IMR-90 (cell line): ENCODE measurements around the gene C9orf152. TPM values are rescaled to one million over a fixed set of nuclear protein-coding genes. Genes with fewer than 3 reads are reported as not detected.

ENCODE experiments used
- ATAC-seq: fragments of 200-7000 bp; cut with Tn5 transposase; 2 replicates; pipeline ENCODE4 v1.9.1; 2020; ENCODE audit warnings: low read depth, mild to moderate bottlenecking, moderate library complexity
- BruUV-seq: library from RNA; stranded (reverse); fragments of 400-500 nt; replicated peaks from 2 replicates; lab custom pipeline; 2021; lab: Mats Ljungman, UMichigan
- CTCF ChIA-PET: fragments of 300-600 bp; formaldehyde crosslinking; extraction: SDS; loops from one replicate; lab custom pipeline; 2021; ENCODE audit warnings: antibody characterized with exemption; lab: Yijun Ruan, JAX
- POLR2A ChIA-PET: fragments of 300-600 bp; sonication (Branson Sonifier 250); formaldehyde crosslinking; loops from one replicate; lab custom pipeline; 2022; ENCODE audit warnings: antibody characterized with exemption; ENCODE audit not compliant: unreplicated experiment; lab: Charles Lee
- DNase-seq: peaks from one replicate; pipeline ENCODE4 v3.0.0; 2013
- H2AFZ ChIP-seq: replicated peaks from 2 replicates; pipeline ENCODE3; 2013; ENCODE audit warnings: low read length, mild to moderate bottlenecking; ENCODE audit not compliant: poor library complexity
- H2AK5ac ChIP-seq: 2 replicates; pipeline ENCODE4 v1.6.1; 2013; ENCODE audit warnings: low read depth, low read length, inconsistent platforms
- H2AK9ac ChIP-seq: replicated peaks from 2 replicates; pipeline ENCODE3; 2013; ENCODE audit warnings: mild to moderate bottlenecking, low read depth, low read length, moderate library complexity; ENCODE audit not compliant: poor library complexity
- H2BK120ac ChIP-seq: 2 replicates; pipeline ENCODE4 v1.6.1; 2013; ENCODE audit warnings: low read depth, low read length, inconsistent platforms
- H2BK15ac ChIP-seq: 3 replicates; pipeline ENCODE4 v1.6.1; 2013; ENCODE audit warnings: low read depth, low read length, inconsistent platforms
- H2BK20ac ChIP-seq: 2 replicates; pipeline ENCODE4 v1.6.1; 2013; ENCODE audit warnings: low read depth, mild to moderate bottlenecking, inconsistent platforms, low read length, moderate library complexity
- H2BK5ac ChIP-seq: 2 replicates; pipeline ENCODE4 v1.6.1; 2013; ENCODE audit warnings: mild to moderate bottlenecking, low read depth, low read length, inconsistent platforms; ENCODE audit not compliant: poor library complexity, severe bottlenecking
- H3K14ac ChIP-seq: replicated peaks from 2 replicates; pipeline ENCODE4 v1.6.1; 2013; ENCODE audit warnings: low read depth, low read length, inconsistent platforms
- H3K18ac ChIP-seq: 2 replicates; pipeline ENCODE4 v1.6.1; 2013; ENCODE audit warnings: low read depth, low read length, control low read depth
- H3K23ac ChIP-seq: 2 replicates; pipeline ENCODE4 v1.6.1; 2013; ENCODE audit warnings: low read depth, low read length, inconsistent platforms
- H3K27ac ChIP-seq: 2 replicates; pipeline ENCODE4 v1.5.1; 2013; ENCODE audit warnings: mild to moderate bottlenecking, control low read depth, low read length; ENCODE audit not compliant: insufficient read depth
- H3K27me3 ChIP-seq: 2 replicates; pipeline ENCODE4 v1.6.1; 2013; ENCODE audit warnings: low read length; ENCODE audit not compliant: control insufficient read depth, insufficient read depth
- H3K36me3 ChIP-seq: 2 replicates; pipeline ENCODE4 v1.6.1; 2013; ENCODE audit warnings: low read length, mixed read lengths; ENCODE audit not compliant: control insufficient read depth, insufficient read depth
- H3K4ac ChIP-seq: 2 replicates; pipeline ENCODE4 v1.6.1; 2013; ENCODE audit warnings: low read depth, low read length, inconsistent platforms
- H3K4me1 ChIP-seq: 2 replicates; pipeline ENCODE4 v1.6.1; 2013; ENCODE audit warnings: low read length, mixed read lengths; ENCODE audit not compliant: control insufficient read depth, insufficient read depth
- H3K4me2 ChIP-seq: 2 replicates; pipeline ENCODE4 v1.6.1; 2013; ENCODE audit warnings: low read depth, mild to moderate bottlenecking, control low read depth, low read length, moderate library complexity
- H3K4me3 ChIP-seq: 2 replicates; pipeline ENCODE4 v1.5.1; 2013; ENCODE audit warnings: low read depth, mild to moderate bottlenecking, control low read depth, low read length, moderate library complexity; ENCODE audit not compliant: insufficient read depth
- H3K56ac ChIP-seq: 2 replicates; pipeline ENCODE4 v1.6.1; 2013; ENCODE audit warnings: low read length, inconsistent platforms; ENCODE audit not compliant: insufficient read depth; ENCODE audit errors: extremely low read depth
- H3K79me1 ChIP-seq, 2 experiments: 2 replicates each; pipeline ENCODE4 v1.6.1; 2013; ENCODE audit warnings: low read length in 2 of 2, inconsistent platforms in 1 of 2, low read depth in 1 of 2
- H3K9ac ChIP-seq: 2 replicates; pipeline ENCODE4 v1.6.1; 2013; ENCODE audit warnings: low read depth, low read length, control low read depth
- H3K9me1 ChIP-seq: 2 replicates; pipeline ENCODE4 v1.6.1; 2013; ENCODE audit warnings: low read length, inconsistent platforms; ENCODE audit not compliant: insufficient read depth
- H3K9me3 ChIP-seq: 2 replicates; pipeline ENCODE4 v1.6.1; 2013; ENCODE audit warnings: low read length; ENCODE audit not compliant: control insufficient read depth, insufficient read depth
- H4K20me1 ChIP-seq: 2 replicates; pipeline ENCODE4 v1.6.1; 2013; ENCODE audit warnings: low read length, inconsistent platforms; ENCODE audit not compliant: insufficient read depth
- H4K5ac ChIP-seq: 2 replicates; pipeline ENCODE4 v1.6.1; 2013; ENCODE audit warnings: mild to moderate bottlenecking, low read depth, low read length, control low read depth
- H4K8ac ChIP-seq, 2 experiments: 2 replicates each; pipeline ENCODE4 v1.6.1; 2013; ENCODE audit warnings: low read depth in 2 of 2, low read length in 2 of 2, control low read depth in 1 of 2, inconsistent platforms in 1 of 2
- H4K91ac ChIP-seq: 2 replicates; pipeline ENCODE4 v1.6.1; 2013; ENCODE audit warnings: low read depth, low read length, inconsistent platforms; ENCODE audit not compliant: insufficient read depth
- BHLHE40 ChIP-seq: fragments of 150-350 bp; IDR thresholded peaks from 2 replicates; pipeline ENCODE4 v1.6.1; 2016; ENCODE audit warnings: mild to moderate bottlenecking, low read depth, low read length
- CEBPB ChIP-seq: IDR thresholded peaks from 2 replicates; pipeline ENCODE4 v1.6.1; 2012; ENCODE audit warnings: low read depth, low read length, improper control_type of control experiment
- CHD1 ChIP-seq: IDR thresholded peaks from 2 replicates; pipeline ENCODE4 v1.6.1; 2012; ENCODE audit warnings: low read depth, low read length, improper control_type of control experiment
- CTCF ChIP-seq: conservative IDR thresholded peaks from 2 replicates; pipeline ENCODE4 v1.5.1; 2012; ENCODE audit warnings: mild to moderate bottlenecking, low read depth, low read length, improper control_type of control experiment
- ELK1 ChIP-seq: fragments of 150-350 bp; IDR thresholded peaks from 2 replicates; pipeline ENCODE4 v1.6.1; 2016; ENCODE audit warnings: low read depth, mild to moderate bottlenecking, low read length, moderate library complexity, borderline replicate concordance
- FOS ChIP-seq: fragments of 150-350 bp; IDR thresholded peaks from 2 replicates; pipeline ENCODE4 v1.6.1; 2016; ENCODE audit warnings: low read depth, low read length
- MAFK ChIP-seq: IDR thresholded peaks from 2 replicates; pipeline ENCODE4 v1.6.1; 2012; ENCODE audit warnings: low read depth, low read length, improper control_type of control experiment
- MAZ ChIP-seq: IDR thresholded peaks from 2 replicates; pipeline ENCODE4 v1.6.1; 2012; ENCODE audit warnings: low read depth, mild to moderate bottlenecking, low read length, improper control_type of control experiment, moderate library complexity, borderline replicate concordance
- MXI1 ChIP-seq: IDR thresholded peaks from 2 replicates; pipeline ENCODE4 v1.6.1; 2012; ENCODE audit warnings: low read depth, mild to moderate bottlenecking, low read length, moderate library complexity, borderline replicate concordance
- NFE2L2 ChIP-seq: fragments of 150-350 bp; IDR thresholded peaks from 2 replicates; pipeline ENCODE4 v1.6.1; 2016; ENCODE audit warnings: low read depth, mild to moderate bottlenecking, low read length
- POLR2A ChIP-seq: IDR thresholded peaks from 2 replicates; pipeline ENCODE4 v1.6.1; 2012; ENCODE audit warnings: mild to moderate bottlenecking, low read depth, low read length
- RAD21 ChIP-seq: IDR thresholded peaks from 2 replicates; pipeline ENCODE4 v1.6.1; 2012; ENCODE audit warnings: low read length, improper control_type of control experiment
- RCOR1 ChIP-seq: IDR thresholded peaks from 2 replicates; pipeline ENCODE4 v1.6.1; 2012; ENCODE audit warnings: mild to moderate bottlenecking, low read length, improper control_type of control experiment; ENCODE audit not compliant: insufficient replicate concordance
- RFX5 ChIP-seq: IDR thresholded peaks from 2 replicates; pipeline ENCODE4 v1.8.0; 2012; ENCODE audit warnings: low read depth, mild to moderate bottlenecking, low read length, moderate library complexity
- SMC3 ChIP-seq: fragments of 150-350 bp; IDR thresholded peaks from 2 replicates; pipeline ENCODE4 v1.6.1; 2016; ENCODE audit warnings: low read depth, mild to moderate bottlenecking, antibody characterized with exemption, low read length, moderate library complexity
- USF2 ChIP-seq: fragments of 150-350 bp; IDR thresholded peaks from 2 replicates; pipeline ENCODE4 v1.6.1; 2017; ENCODE audit warnings: mild to moderate bottlenecking, antibody characterized with exemption, low read length, low read depth
- WGBS, 2 experiments: methylation state at CpG; one replicate each; pipeline versions ENCODE4 v1.1.5 to v1.1.7; 2013; ENCODE audit warnings: missing lambda C conversion rate in 2 of 2; ENCODE audit not compliant: insufficient read length in 1 of 2; ENCODE audit errors: extremely low coverage in 2 of 2; 5-methylcytosine and 5-hydroxymethylcytosine counted together
- dilution Hi-C: fragments of 300-500 bp; cut with HindIII; formaldehyde crosslinking; loops from one replicate; pipeline ENCODE4 v1.14.3; 2018; ENCODE audit warnings: low sequenced_read_pairs; ENCODE audit not compliant: unreplicated experiment
- in situ Hi-C: fragments of 300-500 bp; cut with MboI; formaldehyde crosslinking; loops from 3 replicates; pipeline ENCODE4 v1.14.3; 2019; ENCODE audit warnings: low sequenced_read_pairs, inconsistent platforms, mixed read lengths
- intact Hi-C: fragments of 100-400 bp; cut with micrococcal nuclease; formaldehyde crosslinking; loops from 2 replicates; pipeline ENCODE4 v1.10.0; 2022
- polyA plus RNA-seq, 3 experiments: library from polyadenylated mRNA; depleted of rRNA; stranded (reverse); fragments of >200 nt; gene quantifications; 2 replicates each; pipeline ENCODE4 v1.2.3, GENCODE V29; 2012; ENCODE audit warnings: low replicate concordance in 1 of 3
- total RNA-seq: library from RNA; depleted of rRNA; stranded (reverse); fragments of >200 nt; gene quantifications from 2 replicates; pipeline ENCODE4 v1.2.3, GENCODE V29; 2012

Gene C9orf152
- total and polyA plus RNA-seq, 2 of the 4 experiments (the other 2 are of a cell fraction) = not detected

- TF ChIP-seq CHD1 (no peak), FOS (no peak), MXI1 (no peak), USF2 (no peak), RAD21 (no peak), BHLHE40 (no peak), CTCF (no peak), SMC3 (no peak), CEBPB (no peak), RFX5 (no peak), MAZ (no peak), MAFK (no peak), RCOR1 (no peak), POLR2A (no peak), ELK1 (no peak), NFE2L2 (no peak)
- in situ Hi-C loops = no loop called here
- no peak overlapping the region for H3K23ac ChIP-seq
- no peak overlapping the region for H2BK5ac ChIP-seq
- H2BK15ac ChIP-seq = no peak overlapping the region
- H3K4ac ChIP-seq = no peak overlapping the region
- no peak overlapping the region for H2BK20ac ChIP-seq
- no peak overlapping the region for H3K9ac ChIP-seq
- ChIA-PET POLR2A (no interaction called here), CTCF (no interaction called here)
- no peaks in the 10 kb centered on the region for H3K79me1 ChIP-seq
- no peak overlapping the region for H4K8ac ChIP-seq
- no peak overlapping the region for H2AK5ac ChIP-seq
- DNase-seq = no peak
- H3K9me3 ChIP-seq = no peaks in the 10 kb centered on the region
- no peak overlapping the region for H3K18ac ChIP-seq
- H3K9me1 ChIP-seq = no peaks in the 10 kb centered on the region
- H4K91ac ChIP-seq = no peak overlapping the region
- H3K27ac ChIP-seq = no peak overlapping the region
- no peak overlapping the region for H2BK120ac ChIP-seq
- intact Hi-C loops = no loop called here
- H3K14ac ChIP-seq = no peak overlapping the region
- no peaks in the 10 kb centered on the region; the same call in 1 of the 2 replicates for H3K4me1 ChIP-seq
- no peak overlapping the region for H2AK9ac ChIP-seq
- no peak overlapping the region for H4K5ac ChIP-seq
- no peak overlapping the region for H3K56ac ChIP-seq
- no peaks in the 10 kb centered on the region for H3K36me3 ChIP-seq
- no peak overlapping the region for H3K4me3 ChIP-seq
- no CpG with 5 or more reads among the region's 3 CpGs for WGBS, 2 experiments
- no peaks in the 10 kb centered on the region; the same call in 1 of the 2 replicates for H3K27me3 ChIP-seq
- no peak overlapping the region for H3K4me2 ChIP-seq
- no peak for ATAC-seq
- no TSS peak for BruUV-seq
- dilution Hi-C loops = no loop called here
- H2AFZ ChIP-seq = no peak overlapping the region
- no peaks in the 10 kb centered on the region for H4K20me1 ChIP-seq
Observed at GRCh38 chr9:110224583-110224982, 16.6 kb upstream of the C9orf152 start.
